ENCODE data around the gene MCRIP1.

The MCRIP1 gene

GRCh38 chr17:81858170-81858966 lies 25.3 kb upstream of the MCRIP1 start:
- Histone ChIP-seq H3K36me3 (ENCODE audit: control insufficient read depth, insufficient read depth, low read length) (peaks cover 49% of the 10 kb centered on the region), H3K4me3 (ENCODE audit: low read depth, low read length) (peak overlapping the region; percentile 61), H3K9me3 (ENCODE audit: control insufficient read depth, insufficient read depth, low read length) (no peaks in the 10 kb centered on the region), H3K27me3 (ENCODE audit: control insufficient read depth, insufficient read depth, low read length) (no peaks in the 10 kb centered on the region), H3K4me1 (ENCODE audit: control insufficient read depth, insufficient read depth, low read length) (peaks cover 5% of the 10 kb centered on the region), H3K9ac (ENCODE audit: low read depth, low read length) (no peak overlapping the region)

GRCh38 chr17:81854974-81855774 lies 22.1 kb upstream of the MCRIP1 start:
- Histone ChIP-seq H3K9me3 (ENCODE audit: control insufficient read depth, insufficient read depth, low read length) (no peaks in the 10 kb centered on the region), H3K27me3 (ENCODE audit: control insufficient read depth, insufficient read depth, low read length) (no peaks in the 10 kb centered on the region), H3K36me3 (ENCODE audit: control insufficient read depth, insufficient read depth, low read length) (peaks cover 62% of the 10 kb centered on the region), H3K9ac (ENCODE audit: low read depth, low read length) (no peak overlapping the region), H3K4me1 (ENCODE audit: control insufficient read depth, insufficient read depth, low read length) (peaks cover 5% of the 10 kb centered on the region), H3K4me3 (ENCODE audit: low read depth, low read length) (no peak overlapping the region)

GRCh38 chr17:81852237-81852636 lies 19.1 kb upstream of the MCRIP1 start:
- peaks cover 48% of the 10 kb centered on the region for H3K36me3 ChIP-seq (ENCODE audit: control insufficient read depth, insufficient read depth, low read length)
- H3K9me3 ChIP-seq (ENCODE audit: control insufficient read depth, insufficient read depth, low read length): no peaks in the 10 kb centered on the region
- H3K4me3 ChIP-seq (ENCODE audit: low read depth, low read length): no peak overlapping the region
- H3K9ac ChIP-seq (ENCODE audit: low read depth, low read length): no peak overlapping the region
- no peaks in the 10 kb centered on the region for H3K4me1 ChIP-seq (ENCODE audit: control insufficient read depth, insufficient read depth, low read length)
- H3K27me3 ChIP-seq (ENCODE audit: control insufficient read depth, insufficient read depth, low read length): no peaks in the 10 kb centered on the region

DNA sequence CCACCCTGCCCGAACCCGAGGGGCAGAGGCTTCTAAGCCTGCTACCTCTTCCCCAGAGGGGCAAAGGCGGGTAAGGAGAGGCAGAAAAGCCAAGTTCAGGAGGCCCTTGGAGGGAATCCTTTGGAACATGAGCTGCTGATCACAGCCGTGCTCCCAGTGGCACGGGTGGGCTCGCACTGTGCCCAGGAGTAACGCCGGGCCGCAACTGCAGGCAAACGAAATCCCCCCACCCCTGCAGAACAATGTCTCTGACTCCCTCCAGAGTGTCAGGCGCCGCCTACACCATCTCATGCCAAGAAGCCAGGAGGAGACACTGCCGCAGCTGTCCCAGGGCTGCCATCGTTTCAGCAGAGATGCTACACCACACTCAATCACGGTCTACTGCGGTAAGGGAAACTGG lies 18.3 kb upstream of the MCRIP1 start:
- no peaks in the 10 kb centered on the region for H3K4me1 ChIP-seq (ENCODE audit: control insufficient read depth, insufficient read depth, low read length)
- H3K9me3 ChIP-seq (ENCODE audit: control insufficient read depth, insufficient read depth, low read length): no peaks in the 10 kb centered on the region
- no peak overlapping the region for H3K9ac ChIP-seq (ENCODE audit: low read depth, low read length)
- H3K36me3 ChIP-seq (ENCODE audit: control insufficient read depth, insufficient read depth, low read length): peaks cover 56% of the 10 kb centered on the region
- no peaks in the 10 kb centered on the region for H3K27me3 ChIP-seq (ENCODE audit: control insufficient read depth, insufficient read depth, low read length)
- no peak overlapping the region for H3K4me3 ChIP-seq (ENCODE audit: low read depth, low read length)

DNA sequence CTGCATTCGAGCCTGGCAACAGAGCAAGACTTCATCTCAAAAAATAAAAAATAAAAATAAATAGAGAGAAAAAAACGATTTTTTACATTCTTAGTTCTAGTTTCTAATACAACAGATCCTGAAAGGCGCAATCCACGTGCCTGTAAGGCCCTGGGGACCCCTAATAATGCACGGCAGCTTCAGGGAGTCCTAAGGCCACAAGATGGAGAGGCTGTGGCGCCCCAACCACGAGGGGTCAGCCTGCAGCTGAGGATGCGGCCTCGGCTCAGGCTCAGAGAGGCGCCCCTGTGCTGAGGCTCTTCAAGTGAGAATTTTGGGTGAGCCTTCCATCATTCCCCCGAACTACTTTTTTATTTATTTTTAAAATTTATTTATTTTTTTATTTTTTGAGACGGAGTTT lies 16.4 kb upstream of the MCRIP1 start:
- H3K36me3 ChIP-seq (ENCODE audit: control insufficient read depth, insufficient read depth, low read length): peaks cover 60% of the 10 kb centered on the region
- H3K9ac ChIP-seq (ENCODE audit: low read depth, low read length): no peak overlapping the region
- H3K4me1 ChIP-seq (ENCODE audit: control insufficient read depth, insufficient read depth, low read length): no peaks in the 10 kb centered on the region
- no peaks in the 10 kb centered on the region for H3K27me3 ChIP-seq (ENCODE audit: control insufficient read depth, insufficient read depth, low read length)
- no peak overlapping the region for H3K4me3 ChIP-seq (ENCODE audit: low read depth, low read length)
- no peaks in the 10 kb centered on the region for H3K9me3 ChIP-seq (ENCODE audit: control insufficient read depth, insufficient read depth, low read length)

GRCh38 chr17:81846743-81847689 lies 13.9 kb upstream of the MCRIP1 start:
- H3K4me1 ChIP-seq (ENCODE audit: control insufficient read depth, insufficient read depth, low read length): no peaks in the 10 kb centered on the region
- no peak overlapping the region for H3K4me3 ChIP-seq (ENCODE audit: low read depth, low read length)
- no peaks in the 10 kb centered on the region for H3K9me3 ChIP-seq (ENCODE audit: control insufficient read depth, insufficient read depth, low read length)
- peaks cover 59% of the 10 kb centered on the region for H3K36me3 ChIP-seq (ENCODE audit: control insufficient read depth, insufficient read depth, low read length)
- no peaks in the 10 kb centered on the region for H3K27me3 ChIP-seq (ENCODE audit: control insufficient read depth, insufficient read depth, low read length)
- H3K9ac ChIP-seq (ENCODE audit: low read depth, low read length): no peak overlapping the region

GRCh38 chr17:81845881-81846742 lies 13.0 kb upstream of the MCRIP1 start:
- H3K4me1 ChIP-seq (ENCODE audit: control insufficient read depth, insufficient read depth, low read length): no peaks in the 10 kb centered on the region
- H3K9ac ChIP-seq (ENCODE audit: low read depth, low read length): no peak overlapping the region
- no peaks in the 10 kb centered on the region for H3K9me3 ChIP-seq (ENCODE audit: control insufficient read depth, insufficient read depth, low read length)
- no peaks in the 10 kb centered on the region for H3K27me3 ChIP-seq (ENCODE audit: control insufficient read depth, insufficient read depth, low read length)
- peaks cover 50% of the 10 kb centered on the region for H3K36me3 ChIP-seq (ENCODE audit: control insufficient read depth, insufficient read depth, low read length)
- H3K4me3 ChIP-seq (ENCODE audit: low read depth, low read length): no peak overlapping the region

DNA sequence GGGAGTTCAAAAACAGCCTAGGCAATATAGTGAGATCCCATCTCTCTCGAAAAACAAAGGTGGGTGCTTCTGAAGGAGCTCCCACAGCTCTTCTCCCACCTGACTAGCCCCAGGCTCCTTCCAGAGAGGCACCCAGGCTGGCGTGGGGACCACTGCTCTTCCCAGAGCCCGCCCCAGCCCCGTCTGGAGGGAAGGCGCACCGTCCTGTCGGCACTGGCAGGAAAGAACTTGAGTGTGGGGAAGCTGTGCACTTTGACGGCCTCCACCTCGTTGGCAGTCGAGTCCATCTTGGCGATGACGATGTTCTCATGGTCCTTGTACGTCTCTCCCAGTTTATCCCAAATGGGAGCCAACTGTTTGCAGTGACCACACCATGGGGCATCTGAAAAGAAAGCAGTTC lies 12.3 kb upstream of the MCRIP1 start:
- peaks cover 50% of the 10 kb centered on the region for H3K36me3 ChIP-seq (ENCODE audit: control insufficient read depth, insufficient read depth, low read length)
- no peaks in the 10 kb centered on the region for H3K4me1 ChIP-seq (ENCODE audit: control insufficient read depth, insufficient read depth, low read length)
- no peaks in the 10 kb centered on the region for H3K27me3 ChIP-seq (ENCODE audit: control insufficient read depth, insufficient read depth, low read length)
- no peak overlapping the region for H3K4me3 ChIP-seq (ENCODE audit: low read depth, low read length)
- H3K9me3 ChIP-seq (ENCODE audit: control insufficient read depth, insufficient read depth, low read length): no peaks in the 10 kb centered on the region
- no peak overlapping the region for H3K9ac ChIP-seq (ENCODE audit: low read depth, low read length)

GRCh38 chr17:81844887-81845286 lies 11.8 kb upstream of the MCRIP1 start:
- H3K9me3 ChIP-seq (ENCODE audit: control insufficient read depth, insufficient read depth, low read length): no peaks in the 10 kb centered on the region
- H3K36me3 ChIP-seq (ENCODE audit: control insufficient read depth, insufficient read depth, low read length): peaks cover 50% of the 10 kb centered on the region
- no peaks in the 10 kb centered on the region for H3K27me3 ChIP-seq (ENCODE audit: control insufficient read depth, insufficient read depth, low read length)
- no peaks in the 10 kb centered on the region for H3K4me1 ChIP-seq (ENCODE audit: control insufficient read depth, insufficient read depth, low read length)
- no peak overlapping the region for H3K9ac ChIP-seq (ENCODE audit: low read depth, low read length)
- no peak overlapping the region for H3K4me3 ChIP-seq (ENCODE audit: low read depth, low read length)

- peaks cover 50% of the 10 kb centered on the region for H3K36me3 ChIP-seq (ENCODE audit: control insufficient read depth, insufficient read depth, low read length)
- H3K9me3 ChIP-seq (ENCODE audit: control insufficient read depth, insufficient read depth, low read length): no peaks in the 10 kb centered on the region
- H3K9ac ChIP-seq (ENCODE audit: low read depth, low read length): no peak overlapping the region
- H3K4me1 ChIP-seq (ENCODE audit: control insufficient read depth, insufficient read depth, low read length): no peaks in the 10 kb centered on the region
- H3K27me3 ChIP-seq (ENCODE audit: control insufficient read depth, insufficient read depth, low read length): no peaks in the 10 kb centered on the region
- no peak overlapping the region for H3K4me3 ChIP-seq (ENCODE audit: low read depth, low read length)
These were observed 11.3 kb upstream of the MCRIP1 start for GRCh38 chr17:81844327-81844851.
